ENCODE data around the gene CCDC183. TPM values are rescaled to one million over a fixed set of nuclear protein-coding genes. Genes with fewer than 3 reads are reported as not detected.

The CCDC183 gene
- total and polyA plus RNA-seq, 2 of the 4 experiments (the other 2 are of a cell fraction): under 0.01 to 0.29 TPM

GRCh38 chr9:136835932-136836904 lies 40.1 kb downstream of the CCDC183 start (continued):
- TF ChIP-seq SMC3 (IDR thresholded peaks at IDR 0.05; ENCODE audit: low read depth, low read length): no peak
- TF ChIP-seq POLR2A (IDR thresholded peaks at IDR 0.05; ENCODE audit: low read depth, low read length): no peak

GRCh38 chr9:136837146-136837855 lies 41.2 kb downstream of the CCDC183 start:
- no peak overlapping the region for H3K4me3 ChIP-seq (ENCODE audit: insufficient read depth, low read depth, low read length)
- H3K9ac ChIP-seq (ENCODE audit: low read depth, low read length): no peak overlapping the region
- no peak overlapping the region for H4K5ac ChIP-seq (ENCODE audit: low read depth, low read length)
- in situ Hi-C loops (cut with MboI; ENCODE audit: low sequenced_read_pairs) (no loop called here), dilution Hi-C loops (cut with HindIII; ENCODE audit: low sequenced_read_pairs, unreplicated experiment) (no loop called here), intact Hi-C loops (cut with micrococcal nuclease) (no loop called here)
- H2AK5ac ChIP-seq (ENCODE audit: low read depth, low read length): no peak overlapping the region
- H3K23ac ChIP-seq (ENCODE audit: low read depth, low read length): no peak overlapping the region
- H3K79me1 ChIP-seq (ENCODE audit: low read depth in 1 of 2, low read length in 2 of 2): peaks cover 0 to 6% of the 10 kb centered on the region in 2 experiments; a peak in 1 of 4 replicates
- peaks cover 9% of the 10 kb centered on the region for H3K4me1 ChIP-seq (ENCODE audit: control insufficient read depth, insufficient read depth, low read length)
- H4K8ac ChIP-seq (ENCODE audit: low read depth in 2 of 2, low read length in 2 of 2): no peak overlapping the region
- no peak overlapping the region for H2AK9ac ChIP-seq (replicated peaks; ENCODE audit: low read depth, low read length, poor library complexity)
- H2AFZ ChIP-seq (replicated peaks; ENCODE audit: low read length, poor library complexity): no peak overlapping the region
- POLR2A ChIA-PET (ENCODE audit: unreplicated experiment): no interaction called here
- H3K36me3 ChIP-seq (ENCODE audit: control insufficient read depth, insufficient read depth, low read length): peaks cover 21% of the 10 kb centered on the region
- no peak overlapping the region for H3K4ac ChIP-seq (ENCODE audit: low read depth, low read length)
- H3K18ac ChIP-seq (ENCODE audit: low read depth, low read length): no peak overlapping the region
- no peak overlapping the region for H3K14ac ChIP-seq (replicated peaks; ENCODE audit: low read depth, low read length)
- H2BK5ac ChIP-seq (ENCODE audit: low read depth, low read length, poor library complexity, severe bottlenecking): no peak overlapping the region
- no peak overlapping the region for H3K4me2 ChIP-seq (ENCODE audit: low read depth, low read length)
- 97% methylated on average over 9 of the region's 27 CpGs; no CpG with 5 or more reads in 1 of the 2 experiments for WGBS, 2 experiments (ENCODE audit: extremely low coverage in 2 of 2, insufficient read length in 1 of 2)
- no peak overlapping the region for H3K27ac ChIP-seq (ENCODE audit: insufficient read depth, low read length)
- DNase-seq (no peak), ATAC-seq (ENCODE audit: low read depth) (no peak)
- no peaks in the 10 kb centered on the region for H3K27me3 ChIP-seq (ENCODE audit: control insufficient read depth, insufficient read depth, low read length)
- H3K56ac ChIP-seq (ENCODE audit: extremely low read depth, insufficient read depth, low read length): no peak overlapping the region
- H2BK120ac ChIP-seq (ENCODE audit: low read depth, low read length): no peak overlapping the region
- H3K9me3 ChIP-seq (ENCODE audit: control insufficient read depth, insufficient read depth, low read length): no peaks in the 10 kb centered on the region
- TF ChIP-seq RAD21 (IDR thresholded peaks at IDR 0.05; ENCODE audit: low read length): no peak
- no peak for TF ChIP-seq MAZ (IDR thresholded peaks at IDR 0.05; ENCODE audit: borderline replicate concordance, low read depth, low read length)
- no peak for TF ChIP-seq ELK1 (IDR thresholded peaks at IDR 0.05; ENCODE audit: borderline replicate concordance, low read depth, low read length)
- H3K9me1 ChIP-seq (ENCODE audit: insufficient read depth, low read length): peaks cover 7% of the 10 kb centered on the region; the same call in 1 of the 2 replicates
- BruUV-seq (replicated peaks): no TSS peak
- peaks cover 14% of the 10 kb centered on the region for H4K20me1 ChIP-seq (ENCODE audit: insufficient read depth, low read length)
- CTCF ChIA-PET: no interaction called here
- H2BK20ac ChIP-seq (ENCODE audit: low read depth, low read length): no peak overlapping the region
- H4K91ac ChIP-seq (ENCODE audit: insufficient read depth, low read depth, low read length): no peak overlapping the region
- no peak overlapping the region for H2BK15ac ChIP-seq (ENCODE audit: low read depth, low read length)
